GM23338 (cell line): ENCODE data around the gene JMJD7. TPM values are rescaled to one million over a fixed set of nuclear protein-coding genes. Genes with fewer than 3 reads are reported as not detected.
A peak's percentile ranks its signal among the peaks of the same experiment; 100 is the strongest.

Experiments
- ATAC-seq: fragments of 200-7000 bp; cut with Tn5 transposase; 3 replicates; pipeline ENCODE4 v1.9.1; 2020
- DNase-seq: peaks from one replicate; pipeline ENCODE4 v3.0.0-alpha.2; 2015; ENCODE audit warnings: low spot score
- H2AFZ ChIP-seq: fragments of 200-600 bp; sonication (generic); 2 replicates; pipeline ENCODE4 v1.8.0; 2016; ENCODE audit warnings: antibody characterized with exemption, mild to moderate bottlenecking, moderate library complexity
- H3F3A ChIP-seq: fragments of 200-600 bp; sonication (generic); replicated peaks from 2 replicates; pipeline ENCODE4 v1.8.0; 2017; ENCODE audit warnings: antibody characterized with exemption, mixed run types, low read depth
- H3K27ac ChIP-seq: fragments of 200-600 bp; sonication (generic); 2 replicates; pipeline ENCODE4 v1.6.1; 2016; ENCODE audit warnings: low read depth
- H3K27me3 ChIP-seq: fragments of 200-600 bp; sonication (generic); 2 replicates; pipeline ENCODE4 v1.8.0; 2016; ENCODE audit warnings: mild to moderate bottlenecking, mixed run types, moderate library complexity; ENCODE audit not compliant: insufficient read depth
- H3K36me3 ChIP-seq: fragments of 200-600 bp; sonication (generic); 2 replicates; pipeline ENCODE4 v1.8.0; 2016; ENCODE audit warnings: mild to moderate bottlenecking; ENCODE audit not compliant: insufficient read depth
- H3K4me1 ChIP-seq: fragments of 200-600 bp; sonication (generic); 2 replicates; pipeline ENCODE4 v1.8.0; 2016; ENCODE audit warnings: mild to moderate bottlenecking, moderate library complexity; ENCODE audit not compliant: insufficient read depth
- H3K4me2 ChIP-seq: fragments of 200-600 bp; sonication (generic); 2 replicates; pipeline ENCODE4 v1.7.1; 2017; ENCODE audit warnings: mixed run types
- H3K4me3 ChIP-seq: fragments of 200-600 bp; sonication (generic); 2 replicates; pipeline ENCODE4 v1.6.1; 2016; ENCODE audit warnings: mixed run types
- H3K79me2 ChIP-seq: fragments of 200-600 bp; sonication (generic); replicated peaks from 2 replicates; pipeline ENCODE4 v1.8.0; 2017; ENCODE audit warnings: mild to moderate bottlenecking; ENCODE audit not compliant: insufficient read depth
- H3K9me2 ChIP-seq: fragments of 200-600 bp; sonication (generic); 2 replicates; pipeline ENCODE4 v1.8.0; 2017; ENCODE audit not compliant: insufficient read depth
- H4K20me1 ChIP-seq: fragments of 200-600 bp; sonication (generic); replicated peaks from 2 replicates; pipeline ENCODE4 v1.8.0; 2017; ENCODE audit warnings: mild to moderate bottlenecking; ENCODE audit not compliant: insufficient read depth
- H3K27ac Mint-ChIP-seq: 2 replicates; pipeline ENCODE4 v1.8.0; 2020; ENCODE audit warnings: inconsistent platforms, mild to moderate bottlenecking, moderate library complexity, mixed read lengths
- H3K27me3 Mint-ChIP-seq: 3 replicates; pipeline ENCODE4 v1.8.0; 2022; ENCODE audit warnings: low read depth, mild to moderate bottlenecking, moderate library complexity, mixed read lengths, inconsistent platforms; ENCODE audit not compliant: insufficient read depth, poor library complexity
- H3K36me3 Mint-ChIP-seq: 3 replicates; pipeline ENCODE4 v1.8.0; 2021; ENCODE audit warnings: low read depth, mild to moderate bottlenecking, inconsistent platforms, moderate library complexity, mixed read lengths
- H3K4me1 Mint-ChIP-seq: 3 replicates; pipeline ENCODE4 v1.8.0; 2020; ENCODE audit warnings: mild to moderate bottlenecking, inconsistent platforms, mixed read lengths
- H3K4me3 Mint-ChIP-seq: 3 replicates; pipeline ENCODE4 v1.8.0; 2021; ENCODE audit warnings: moderate library complexity, mild to moderate bottlenecking, inconsistent platforms, mixed read lengths
- H3K9me3 Mint-ChIP-seq: 3 replicates; pipeline ENCODE4 v1.8.0; 2020; ENCODE audit warnings: moderate library complexity, mild to moderate bottlenecking, inconsistent platforms, mixed read lengths
- CREB1 ChIP-seq: fragments of 250-450 bp; sonication (Bioruptor Pico); IDR thresholded peaks from 2 replicates; pipeline ENCODE4 v1.5.0; 2020; ENCODE audit warnings: low read depth, mild to moderate bottlenecking, moderate library complexity
- EZH2 ChIP-seq: fragments of 200-600 bp; sonication (generic); IDR thresholded peaks from one replicate; pipeline ENCODE4 v1.8.0; 2017; ENCODE audit warnings: antibody characterized with exemption, mild to moderate bottlenecking, low read depth; ENCODE audit not compliant: unreplicated experiment
- EZH2phosphoT487 ChIP-seq: fragments of 200-600 bp; sonication (generic); IDR thresholded peaks from one replicate; pipeline ENCODE4 v1.8.1; 2018; ENCODE audit warnings: antibody characterized with exemption; ENCODE audit not compliant: unreplicated experiment
- JUNB ChIP-seq: IDR thresholded peaks from one replicate; pipeline ENCODE4 v1.6.1; 2016; ENCODE audit warnings: antibody characterized with exemption; ENCODE audit not compliant: unreplicated experiment
- NANOG ChIP-seq: IDR thresholded peaks from 2 replicates; pipeline ENCODE4 v1.6.1; 2016; ENCODE audit warnings: antibody characterized with exemption, borderline replicate concordance
- POLR2AphosphoS5 ChIP-seq: IDR thresholded peaks from 2 replicates; pipeline ENCODE4 v1.6.1; 2016; ENCODE audit warnings: antibody characterized with exemption, low read depth
- ZNF114 ChIP-seq: fragments of 250-450 bp; sonication (Bioruptor Pico); IDR thresholded peaks from 2 replicates; pipeline ENCODE4 v1.5.0; 2020; ENCODE audit warnings: mild to moderate bottlenecking, moderate library complexity
- ZNF331 ChIP-seq: fragments of 250-450 bp; sonication (Bioruptor Pico); IDR thresholded peaks from 2 replicates; pipeline ENCODE4 v1.5.0; 2020; ENCODE audit warnings: low read depth, mild to moderate bottlenecking, moderate library complexity
- polyA plus RNA-seq: library from polyadenylated mRNA; unstranded; fragments of >200 nt; fragmentation: Nextera tagmentation; extraction: Ambion mirVana; gene quantifications from 2 replicates; pipeline ENCODE4 v1.2.1, GENCODE V29; 2016
- total RNA-seq: library from RNA; depleted of rRNA; stranded (reverse); fragments of >200 nt; shearing (Covaris generic); gene quantifications from 2 replicates; pipeline ENCODE4 v1.2.3, GENCODE V29; 2014
- TF ChIP-seq, protein P1 (sequence below): fragments of 250-450 bp; sonication (Bioruptor Pico); IDR thresholded peaks from 2 replicates; pipeline ENCODE4 v1.5.0; 2020; ENCODE audit warnings: mild to moderate bottlenecking, moderate library complexity

Gene JMJD7
- total and polyA plus RNA-seq, 2 experiments from 2014 or later, result 8.5 to 9.2 TPM

DNA sequence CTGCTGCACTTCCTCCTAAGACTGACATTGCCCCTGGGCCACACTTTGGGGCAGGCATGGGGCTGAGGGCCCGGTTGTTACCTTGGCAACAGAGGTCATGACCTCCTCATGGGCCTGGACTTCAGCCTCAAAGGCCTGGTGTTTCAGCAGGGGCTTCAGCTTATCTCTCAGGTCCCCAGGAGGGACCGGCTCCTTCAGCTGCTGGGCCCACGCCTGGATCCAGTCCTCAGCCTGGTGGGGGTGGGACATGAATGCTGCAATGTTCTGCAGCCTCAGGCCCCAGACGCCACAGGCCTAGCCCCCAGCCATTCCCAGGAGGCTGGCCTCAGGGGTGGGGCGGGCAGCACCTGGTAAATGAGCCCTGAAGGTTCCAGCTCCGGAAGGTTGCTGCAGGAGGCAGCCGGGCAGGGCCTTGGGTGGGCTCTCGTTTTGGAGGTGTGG lies 38.4 kb downstream of the JMJD7 start (continued):
- TF ChIP-seq JUNB, result no peak
- TF ChIP-seq ZNF331 (CRISPR knock-in tag), result no peak
- no peak for TF ChIP-seq POLR2AphosphoS5
- TF ChIP-seq NANOG, result no peak
- TF ChIP-seq, protein P1, sequence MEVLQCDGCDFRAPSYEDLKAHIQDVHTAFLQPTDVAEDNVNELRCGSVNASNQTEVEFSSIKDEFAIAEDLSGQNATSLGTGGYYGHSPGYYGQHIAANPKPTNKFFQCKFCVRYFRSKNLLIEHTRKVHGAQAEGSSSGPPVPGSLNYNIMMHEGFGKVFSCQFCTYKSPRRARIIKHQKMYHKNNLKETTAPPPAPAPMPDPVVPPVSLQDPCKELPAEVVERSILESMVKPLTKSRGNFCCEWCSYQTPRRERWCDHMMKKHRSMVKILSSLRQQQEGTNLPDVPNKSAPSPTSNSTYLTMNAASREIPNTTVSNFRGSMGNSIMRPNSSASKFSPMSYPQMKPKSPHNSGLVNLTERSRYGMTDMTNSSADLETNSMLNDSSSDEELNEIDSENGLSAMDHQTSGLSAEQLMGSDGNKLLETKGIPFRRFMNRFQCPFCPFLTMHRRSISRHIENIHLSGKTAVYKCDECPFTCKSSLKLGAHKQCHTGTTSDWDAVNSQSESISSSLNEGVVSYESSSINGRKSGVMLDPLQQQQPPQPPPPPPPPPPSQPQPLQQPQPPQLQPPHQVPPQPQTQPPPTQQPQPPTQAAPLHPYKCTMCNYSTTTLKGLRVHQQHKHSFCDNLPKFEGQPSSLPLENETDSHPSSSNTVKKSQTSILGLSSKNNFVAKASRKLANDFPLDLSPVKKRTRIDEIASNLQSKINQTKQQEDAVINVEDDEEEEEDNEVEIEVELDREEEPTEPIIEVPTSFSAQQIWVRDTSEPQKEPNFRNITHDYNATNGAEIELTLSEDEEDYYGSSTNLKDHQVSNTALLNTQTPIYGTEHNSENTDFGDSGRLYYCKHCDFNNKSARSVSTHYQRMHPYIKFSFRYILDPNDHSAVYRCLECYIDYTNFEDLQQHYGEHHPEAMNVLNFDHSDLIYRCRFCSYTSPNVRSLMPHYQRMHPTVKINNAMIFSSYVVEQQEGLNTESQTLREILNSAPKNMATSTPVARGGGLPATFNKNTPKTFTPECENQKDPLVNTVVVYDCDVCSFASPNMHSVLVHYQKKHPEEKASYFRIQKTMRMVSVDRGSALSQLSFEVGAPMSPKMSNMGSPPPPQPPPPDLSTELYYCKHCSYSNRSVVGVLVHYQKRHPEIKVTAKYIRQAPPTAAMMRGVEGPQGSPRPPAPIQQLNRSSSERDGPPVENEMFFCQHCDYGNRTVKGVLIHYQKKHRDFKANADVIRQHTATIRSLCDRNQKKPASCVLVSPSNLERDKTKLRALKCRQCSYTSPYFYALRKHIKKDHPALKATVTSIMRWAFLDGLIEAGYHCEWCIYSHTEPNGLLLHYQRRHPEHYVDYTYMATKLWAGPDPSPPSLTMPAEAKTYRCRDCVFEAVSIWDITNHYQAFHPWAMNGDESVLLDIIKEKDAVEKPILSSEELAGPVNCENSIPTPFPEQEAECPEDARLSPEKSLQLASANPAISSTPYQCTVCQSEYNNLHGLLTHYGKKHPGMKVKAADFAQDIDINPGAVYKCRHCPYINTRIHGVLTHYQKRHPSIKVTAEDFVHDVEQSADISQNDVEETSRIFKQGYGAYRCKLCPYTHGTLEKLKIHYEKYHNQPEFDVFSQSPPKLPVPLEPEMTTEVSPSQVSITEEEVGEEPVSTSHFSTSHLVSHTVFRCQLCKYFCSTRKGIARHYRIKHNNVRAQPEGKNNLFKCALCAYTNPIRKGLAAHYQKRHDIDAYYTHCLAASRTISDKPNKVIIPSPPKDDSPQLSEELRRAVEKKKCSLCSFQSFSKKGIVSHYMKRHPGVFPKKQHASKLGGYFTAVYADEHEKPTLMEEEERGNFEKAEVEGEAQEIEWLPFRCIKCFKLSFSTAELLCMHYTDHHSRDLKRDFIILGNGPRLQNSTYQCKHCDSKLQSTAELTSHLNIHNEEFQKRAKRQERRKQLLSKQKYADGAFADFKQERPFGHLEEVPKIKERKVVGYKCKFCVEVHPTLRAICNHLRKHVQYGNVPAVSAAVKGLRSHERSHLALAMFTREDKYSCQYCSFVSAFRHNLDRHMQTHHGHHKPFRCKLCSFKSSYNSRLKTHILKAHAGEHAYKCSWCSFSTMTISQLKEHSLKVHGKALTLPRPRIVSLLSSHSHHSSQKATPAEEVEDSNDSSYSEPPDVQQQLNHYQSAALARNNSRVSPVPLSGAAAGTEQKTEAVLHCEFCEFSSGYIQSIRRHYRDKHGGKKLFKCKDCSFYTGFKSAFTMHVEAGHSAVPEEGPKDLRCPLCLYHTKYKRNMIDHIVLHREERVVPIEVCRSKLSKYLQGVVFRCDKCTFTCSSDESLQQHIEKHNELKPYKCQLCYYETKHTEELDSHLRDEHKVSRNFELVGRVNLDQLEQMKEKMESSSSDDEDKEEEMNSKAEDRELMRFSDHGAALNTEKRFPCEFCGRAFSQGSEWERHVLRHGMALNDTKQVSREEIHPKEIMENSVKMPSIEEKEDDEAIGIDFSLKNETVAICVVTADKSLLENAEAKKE, result no peak

DNA sequence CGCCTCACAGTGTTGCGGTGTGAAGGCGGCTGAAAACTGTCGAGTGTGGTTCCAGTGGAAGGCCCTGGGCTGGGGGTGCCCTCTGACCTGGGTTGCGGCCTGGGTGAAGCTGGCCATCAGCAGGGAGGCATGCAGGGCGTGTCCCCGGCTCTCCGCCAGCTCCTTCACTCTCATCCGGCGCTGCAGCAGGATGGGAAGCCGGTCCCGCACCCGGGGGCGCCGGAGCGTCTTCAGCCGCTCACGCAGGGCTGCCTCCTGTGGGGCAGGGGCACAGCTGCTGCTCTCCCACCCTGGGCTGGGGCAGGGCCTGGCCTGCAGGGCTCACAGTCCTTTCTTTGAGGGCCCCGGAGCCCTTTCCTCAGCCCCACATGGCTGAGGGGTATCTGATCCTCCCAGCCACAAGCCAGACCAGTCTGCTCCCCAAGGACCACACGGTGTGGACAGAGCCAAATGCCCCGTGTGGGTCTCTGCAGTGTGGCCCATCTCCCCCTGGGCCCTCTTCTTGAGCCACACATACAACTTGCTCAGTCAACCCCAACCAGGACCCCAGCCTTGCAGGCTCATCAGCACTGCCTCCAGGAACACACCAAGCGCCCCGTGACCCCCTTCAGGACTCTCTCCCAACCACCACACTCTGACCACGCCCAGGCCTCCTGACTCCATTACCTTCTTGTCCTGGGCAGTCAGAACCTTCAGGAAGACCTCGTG lies 39.1 kb downstream of the JMJD7 start:
- no peaks in the 10 kb centered on the region for H4K20me1 ChIP-seq
- Mint-ChIP-seq H3K27ac (peak overlapping the region; percentile 45; the same call in 1 of the 2 replicates), H3K36me3 (no peaks in the 10 kb centered on the region; the same call in 2 of the 3 replicates), H3K27me3 (peaks cover 15% of the 10 kb centered on the region), H3K4me1 (peaks cover 13% of the 10 kb centered on the region), H3K9me3 (no peaks in the 10 kb centered on the region), H3K4me3 (no peak overlapping the region)
- peak; percentile 4; the same call in 1 of the 3 replicates for ATAC-seq
- no peak overlapping the region for H2AFZ ChIP-seq
- no peak for DNase-seq
- H3F3A ChIP-seq, result no peaks in the 10 kb centered on the region
- no peaks in the 10 kb centered on the region for H3K79me2 ChIP-seq
- no peaks in the 10 kb centered on the region for H3K27me3 ChIP-seq
- H3K9me2 ChIP-seq, result no peaks in the 10 kb centered on the region
- no peak overlapping the region for H3K4me3 ChIP-seq
- no peaks in the 10 kb centered on the region for H3K36me3 ChIP-seq
- no peak overlapping the region for H3K4me2 ChIP-seq
- no peak overlapping the region for H3K27ac ChIP-seq
- no peaks in the 10 kb centered on the region for H3K4me1 ChIP-seq
- TF ChIP-seq ZNF114 (CRISPR knock-in tag) (no peak), JUNB (no peak), EZH2phosphoT487 (no peak), EZH2 (no peak), ZNF331 (CRISPR knock-in tag) (no peak), NANOG (no peak), POLR2AphosphoS5 (no peak), CREB1 (CRISPR knock-in tag) (no peak)
- TF ChIP-seq, protein P1, result no peak
